Measurements from ENCODE around the gene GRB7. TPM values are rescaled to one million over a fixed set of nuclear protein-coding genes. Genes with fewer than 3 reads are reported as not detected.

GRB7 gene
- total RNA-seq, 2 experiments from 2014 or later: 1.2 TPM; not detected in 1

DNA sequence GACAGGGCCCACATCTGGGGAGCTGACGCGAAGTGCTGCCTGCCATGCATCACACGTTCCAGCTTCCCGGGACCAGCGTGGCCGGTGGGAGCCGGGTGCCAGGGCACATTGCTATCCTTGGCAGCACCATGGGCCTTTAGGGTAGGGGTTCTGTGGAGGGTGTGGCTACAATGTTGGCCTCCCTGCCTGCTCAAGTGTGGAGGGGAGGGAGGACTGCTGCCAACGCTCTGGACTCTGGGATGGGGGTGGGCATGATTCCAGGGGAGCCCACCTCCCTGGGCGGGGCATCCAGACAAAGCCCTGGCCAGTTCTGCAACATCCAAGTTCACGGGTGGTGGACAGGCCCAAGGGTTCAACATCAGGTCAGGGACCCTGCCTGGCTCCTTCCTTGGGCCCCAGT is 13.9 kb downstream of the GRB7 start:
- Mint-ChIP-seq H3K9me3 (no peaks in the 10 kb centered on the region), H3K27me3 (no peaks in the 10 kb centered on the region), H3K4me3 (no peak overlapping the region), H3K27ac (no peak overlapping the region), H3K4me1 (ENCODE audit: low read depth) (peaks cover 38% of the 10 kb centered on the region), H3K36me3 (ENCODE audit: low read depth) (no peaks in the 10 kb centered on the region)
- intact Hi-C loops (cut with micrococcal nuclease): loop anchor here (5.0 kb wide), 1 partner anchor 129 kb away; no protein-coding TSS in a partner anchor
- no peak for ATAC-seq
- DNase-seq: no peak
- CTCF ChIA-PET: interaction anchor here (0.9 to 7.0 kb wide), 3 partner anchors 20 to 130 kb away, joined by 3 to 52 read pairs (median 4); partner anchors contain the start of gene MIEN1
- POLR2A ChIA-PET: interaction anchor here (0.6 to 5.3 kb wide), 3 partner anchors 18 to 26 kb away, joined by 3 to 43 read pairs (median 16); partner anchors contain the start of gene MIEN1
- TF ChIP-seq, protein P1, sequence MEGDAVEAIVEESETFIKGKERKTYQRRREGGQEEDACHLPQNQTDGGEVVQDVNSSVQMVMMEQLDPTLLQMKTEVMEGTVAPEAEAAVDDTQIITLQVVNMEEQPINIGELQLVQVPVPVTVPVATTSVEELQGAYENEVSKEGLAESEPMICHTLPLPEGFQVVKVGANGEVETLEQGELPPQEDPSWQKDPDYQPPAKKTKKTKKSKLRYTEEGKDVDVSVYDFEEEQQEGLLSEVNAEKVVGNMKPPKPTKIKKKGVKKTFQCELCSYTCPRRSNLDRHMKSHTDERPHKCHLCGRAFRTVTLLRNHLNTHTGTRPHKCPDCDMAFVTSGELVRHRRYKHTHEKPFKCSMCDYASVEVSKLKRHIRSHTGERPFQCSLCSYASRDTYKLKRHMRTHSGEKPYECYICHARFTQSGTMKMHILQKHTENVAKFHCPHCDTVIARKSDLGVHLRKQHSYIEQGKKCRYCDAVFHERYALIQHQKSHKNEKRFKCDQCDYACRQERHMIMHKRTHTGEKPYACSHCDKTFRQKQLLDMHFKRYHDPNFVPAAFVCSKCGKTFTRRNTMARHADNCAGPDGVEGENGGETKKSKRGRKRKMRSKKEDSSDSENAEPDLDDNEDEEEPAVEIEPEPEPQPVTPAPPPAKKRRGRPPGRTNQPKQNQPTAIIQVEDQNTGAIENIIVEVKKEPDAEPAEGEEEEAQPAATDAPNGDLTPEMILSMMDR (IDR thresholded peaks at IDR 0.05): no peak

DNA sequence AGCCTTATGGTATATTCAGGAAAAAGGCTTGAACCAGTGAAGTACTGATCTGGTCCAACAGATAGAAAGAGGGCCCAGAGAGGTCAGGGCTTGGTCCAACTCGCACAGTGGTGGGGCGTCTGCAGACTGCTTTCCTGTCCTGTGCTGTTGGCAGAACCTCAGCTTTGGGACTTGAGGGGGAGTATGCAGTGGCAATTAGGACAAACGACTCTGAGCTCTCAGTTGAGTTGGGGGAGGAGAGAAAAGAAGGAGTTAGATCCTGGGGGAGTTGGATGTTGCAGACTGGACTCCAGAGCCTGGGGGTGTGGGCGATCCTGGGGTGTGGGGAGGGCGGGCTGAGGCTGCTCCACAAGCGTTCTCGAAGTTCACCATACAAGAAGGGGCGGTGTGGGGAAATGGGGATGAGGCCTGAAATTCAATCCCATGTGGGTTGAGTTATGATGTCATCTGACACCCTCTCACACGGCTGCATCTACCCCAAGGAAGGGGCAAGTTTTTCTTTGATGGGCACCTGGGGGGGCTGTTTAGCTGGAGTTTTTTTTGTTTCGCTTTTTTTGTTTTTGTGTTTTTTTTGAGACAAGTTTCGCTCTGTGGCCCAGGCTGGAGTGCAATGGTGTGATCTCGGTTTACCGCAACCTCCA is 14.6 kb downstream of the GRB7 start:
- H3K4me1 Mint-ChIP-seq (ENCODE audit: low read depth): peaks cover 45% of the 10 kb centered on the region
- H3K4me3 Mint-ChIP-seq: peak overlapping the region; percentile 59
- H3K9me3 Mint-ChIP-seq: no peaks in the 10 kb centered on the region
- no peaks in the 10 kb centered on the region for H3K27me3 Mint-ChIP-seq
- H3K36me3 Mint-ChIP-seq (ENCODE audit: low read depth): no peaks in the 10 kb centered on the region
- ATAC-seq: no peak
- POLR2A ChIA-PET: interaction anchor here (0.5 to 5.3 kb wide), 7 partner anchors 18 to 135 kb away, joined by 3 to 43 read pairs (median 5); partner anchors contain the start of gene MIEN1
- H3K27ac Mint-ChIP-seq: peak overlapping the region; percentile 70
- TF ChIP-seq, protein P1 (IDR thresholded peaks at IDR 0.05): no peak
- CTCF ChIA-PET: interaction anchor here (0.9 to 7.0 kb wide), 13 partner anchors 8 to 228 kb away, joined by 3 to 75 read pairs (median 4); partner anchors contain the start of genes MIEN1 and PSMD3
- intact Hi-C loops (cut with micrococcal nuclease): loop anchor here (5.0 kb wide), 1 partner anchor 130 kb away; no protein-coding TSS in a partner anchor
- no peak for DNase-seq

DNA sequence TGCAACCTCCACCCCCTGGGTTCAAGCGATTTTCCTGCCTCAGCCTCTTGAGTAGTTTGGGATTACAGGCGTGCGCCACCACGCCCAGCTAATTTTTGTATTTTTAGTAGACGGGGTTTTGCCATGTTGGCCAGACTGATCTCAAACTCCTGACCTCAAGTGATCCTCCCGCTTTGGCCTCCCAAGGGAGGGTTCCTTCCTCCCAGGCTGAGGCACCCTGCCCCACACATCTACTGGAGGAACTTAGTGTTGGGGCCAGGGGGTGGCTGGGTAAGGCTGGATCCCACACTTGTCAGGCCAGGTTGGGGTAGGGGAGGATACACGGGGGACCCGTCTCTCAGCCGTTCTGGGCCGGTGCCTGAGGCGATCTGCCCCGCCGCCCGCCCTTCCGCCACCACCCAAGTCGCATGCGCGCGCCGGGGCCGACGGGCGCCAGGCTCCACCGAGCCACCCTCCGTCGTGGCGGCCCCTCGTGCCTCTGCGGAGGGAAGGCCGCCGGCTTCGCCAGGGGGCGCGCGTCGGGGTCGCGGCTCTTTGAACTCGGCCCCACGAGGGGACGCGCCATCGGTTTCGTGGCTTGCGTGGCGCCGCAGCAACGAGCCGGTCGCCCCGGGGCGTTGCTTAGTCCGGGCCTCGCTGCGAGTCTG is 15.9 kb downstream of the GRB7 start:
- Mint-ChIP-seq H3K27ac (peak overlapping the region; percentile 94), H3K4me3 (peak overlapping the region; percentile 76), H3K9me3 (no peaks in the 10 kb centered on the region), H3K4me1 (ENCODE audit: low read depth) (peaks cover 58% of the 10 kb centered on the region), H3K27me3 (no peaks in the 10 kb centered on the region), H3K36me3 (ENCODE audit: low read depth) (peaks cover 2% of the 10 kb centered on the region)
- ATAC-seq (peak; percentile 7), DNase-seq (peak; percentile 60)
- CTCF ChIA-PET: interaction anchor here (0.6 to 7.0 kb wide), 24 partner anchors 9 to 227 kb away, joined by 3 to 75 read pairs (median 4); partner anchors contain the start of genes IKZF3, MIEN1 and PSMD3
- intact Hi-C loops (cut with micrococcal nuclease): loop anchor here (5.0 kb wide), 1 partner anchor 131 kb away; no protein-coding TSS in a partner anchor
- POLR2A ChIA-PET: interaction anchor here (0.6 to 5.3 kb wide), 15 partner anchors 9 to 132 kb away, joined by 3 to 43 read pairs (median 4); partner anchors contain the start of gene MIEN1
- TF ChIP-seq, protein P1 (IDR thresholded peaks at IDR 0.05): no peak

DNA sequence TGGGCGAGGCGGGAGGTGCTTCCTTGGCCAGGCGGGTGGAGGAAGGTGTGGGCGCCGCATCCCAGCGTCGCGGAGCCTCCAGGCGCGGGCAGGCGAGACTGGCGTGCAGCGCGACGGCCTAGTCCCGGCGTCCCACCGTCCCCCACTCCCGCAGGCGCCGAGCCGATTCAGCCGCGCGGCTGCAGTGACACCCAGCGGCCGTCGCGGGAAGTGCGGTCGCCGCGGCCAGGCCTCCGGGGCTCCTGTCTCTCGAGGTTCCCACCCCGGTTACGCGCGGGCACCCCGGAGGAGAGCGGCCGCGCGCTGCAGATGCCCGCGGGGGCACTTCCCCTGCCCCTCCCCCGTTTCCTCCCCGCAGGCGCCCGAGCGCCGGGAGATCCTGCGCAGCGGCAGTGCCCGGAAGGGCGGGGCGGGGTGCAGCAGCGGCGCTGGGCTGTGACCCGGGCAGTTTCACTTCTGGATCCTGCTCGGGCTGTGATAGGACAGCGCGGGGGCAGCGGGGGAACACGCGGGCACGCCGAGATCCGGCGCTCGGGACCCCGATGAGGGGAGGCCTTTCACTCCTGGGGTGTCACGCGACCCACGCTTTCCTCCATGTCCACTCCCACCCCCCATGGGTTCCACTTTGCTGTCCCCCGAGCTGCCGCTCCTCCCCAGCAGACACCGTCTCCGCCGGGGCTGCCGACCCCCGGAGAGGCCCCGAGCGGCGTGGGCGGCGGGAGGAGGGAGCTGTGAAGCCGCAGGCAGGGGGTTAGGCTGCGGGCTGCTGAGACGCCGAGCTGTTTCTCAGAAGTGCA is 16.6 kb downstream of the GRB7 start:
- Mint-ChIP-seq H3K9me3 (no peaks in the 10 kb centered on the region), H3K4me1 (ENCODE audit: low read depth) (peaks cover 65% of the 10 kb centered on the region), H3K4me3 (peak overlapping the region; percentile 76), H3K27me3 (no peaks in the 10 kb centered on the region), H3K27ac (peak overlapping the region; percentile 90), H3K36me3 (ENCODE audit: low read depth) (peaks cover 8% of the 10 kb centered on the region)
- ChIA-PET CTCF (interaction anchor here (0.6 to 7.0 kb wide), 29 partner anchors 13 to 226 kb away, joined by 3 to 75 read pairs (median 4); partner anchors contain the start of genes IKZF3, MIEN1 and PSMD3), POLR2A (interaction anchor here (0.6 to 5.3 kb wide), 27 partner anchors 9 to 379 kb away, joined by 3 to 43 read pairs (median 4); partner anchors contain the start of genes IKZF3 and MIEN1)
- intact Hi-C loops (cut with micrococcal nuclease): loop anchor here (5.0 kb wide), 1 partner anchor 132 kb away; no protein-coding TSS in a partner anchor
- ATAC-seq: peak; percentile 81
- TF ChIP-seq, protein P1 (IDR thresholded peaks at IDR 0.05): peak; percentile 96
- peak; percentile 97 for DNase-seq
